ENCODE measurements around the gene ASIC1. TPM values are rescaled to one million over a fixed set of nuclear protein-coding genes. Genes with fewer than 3 reads are reported as not detected.

Gene ASIC1
- total RNA-seq, 1 donor, result 0.72 TPM

- H2AFZ ChIP-seq (ENCODE audit: low read length), result no peak overlapping the region
- DNase-seq (ENCODE audit: insufficient read length, low spot score, missing footprints), result no peak
- no peak overlapping the region for H3K4me2 ChIP-seq (ENCODE audit: insufficient read depth, low read length)
- no peaks in the 10 kb centered on the region for H3K9me3 ChIP-seq (ENCODE audit: low read depth, low read length)
- peaks cover 3% of the 10 kb centered on the region for H4K20me1 ChIP-seq (ENCODE audit: insufficient read depth, low read length)
- no peak for TF ChIP-seq CTCF (IDR thresholded peaks at IDR 0.05; ENCODE audit: extremely low read depth, low read depth, low read length)
- no peaks in the 10 kb centered on the region for H3K79me2 ChIP-seq (ENCODE audit: insufficient read depth, low read length)
- H3K4me1 ChIP-seq (ENCODE audit: insufficient read depth, low read length), result peaks cover 10% of the 10 kb centered on the region
- H3K36me3 ChIP-seq (ENCODE audit: insufficient read depth, low read length), result peaks cover 64% of the 10 kb centered on the region
- H3K27me3 ChIP-seq (ENCODE audit: insufficient read depth, low read length), result no peaks in the 10 kb centered on the region
- no peak overlapping the region for H3K4me3 ChIP-seq (ENCODE audit: insufficient read depth, low read length)
- no peak overlapping the region for H3K27ac ChIP-seq (ENCODE audit: low read depth, low read length)
These were observed 40.6 kb downstream of the ASIC1 start for GRCh38 chr12:50097952-50098351.

- H3K9me3 ChIP-seq (ENCODE audit: low read depth, low read length), result no peaks in the 10 kb centered on the region
- H3K4me1 ChIP-seq (ENCODE audit: insufficient read depth, low read length), result peaks cover 18% of the 10 kb centered on the region
- H2AFZ ChIP-seq (ENCODE audit: low read length), result no peak overlapping the region
- H3K27me3 ChIP-seq (ENCODE audit: insufficient read depth, low read length), result no peaks in the 10 kb centered on the region
- peak; percentile 90 for DNase-seq (ENCODE audit: insufficient read length, low spot score, missing footprints)
- H3K27ac ChIP-seq (ENCODE audit: low read depth, low read length), result no peak overlapping the region
- H3K79me2 ChIP-seq (ENCODE audit: insufficient read depth, low read length), result no peaks in the 10 kb centered on the region
- H3K36me3 ChIP-seq (ENCODE audit: insufficient read depth, low read length), result peaks cover 53% of the 10 kb centered on the region
- TF ChIP-seq CTCF (IDR thresholded peaks at IDR 0.05; ENCODE audit: extremely low read depth, low read depth, low read length), result no peak
- H4K20me1 ChIP-seq (ENCODE audit: insufficient read depth, low read length), result peaks cover 3% of the 10 kb centered on the region
- no peak overlapping the region for H3K4me2 ChIP-seq (ENCODE audit: insufficient read depth, low read length)
- H3K4me3 ChIP-seq (ENCODE audit: insufficient read depth, low read length), result no peak overlapping the region
These were observed 42.1 kb downstream of the ASIC1 start for GRCh38 chr12:50099302-50100008.

- H3K4me1 ChIP-seq (ENCODE audit: insufficient read depth, low read length), result peaks cover 18% of the 10 kb centered on the region
- H3K4me3 ChIP-seq (ENCODE audit: insufficient read depth, low read length), result no peak overlapping the region
- no peaks in the 10 kb centered on the region for H3K79me2 ChIP-seq (ENCODE audit: insufficient read depth, low read length)
- no peak for TF ChIP-seq CTCF (IDR thresholded peaks at IDR 0.05; ENCODE audit: extremely low read depth, low read depth, low read length)
- no peak overlapping the region for H3K27ac ChIP-seq (ENCODE audit: low read depth, low read length)
- H3K4me2 ChIP-seq (ENCODE audit: insufficient read depth, low read length), result no peak overlapping the region
- peaks cover 43% of the 10 kb centered on the region for H3K36me3 ChIP-seq (ENCODE audit: insufficient read depth, low read length)
- H3K27me3 ChIP-seq (ENCODE audit: insufficient read depth, low read length), result no peaks in the 10 kb centered on the region
- no peaks in the 10 kb centered on the region for H3K9me3 ChIP-seq (ENCODE audit: low read depth, low read length)
- H2AFZ ChIP-seq (ENCODE audit: low read length), result no peak overlapping the region
- H4K20me1 ChIP-seq (ENCODE audit: insufficient read depth, low read length), result peaks cover 3% of the 10 kb centered on the region
- DNase-seq (ENCODE audit: insufficient read length, low spot score, missing footprints), result no peak
These were observed 43.2 kb downstream of the ASIC1 start for GRCh38 chr12:50100561-50100960.

- Histone ChIP-seq H3K4me3 (ENCODE audit: insufficient read depth, low read length) (no peak overlapping the region), H3K4me2 (ENCODE audit: insufficient read depth, low read length) (no peak overlapping the region), H3K4me1 (ENCODE audit: insufficient read depth, low read length) (peaks cover 18% of the 10 kb centered on the region), H3K27ac (ENCODE audit: low read depth, low read length) (no peak overlapping the region), H3K27me3 (ENCODE audit: insufficient read depth, low read length) (no peaks in the 10 kb centered on the region), H2AFZ (ENCODE audit: low read length) (no peak overlapping the region), H3K36me3 (ENCODE audit: insufficient read depth, low read length) (peaks cover 32% of the 10 kb centered on the region), H3K9me3 (ENCODE audit: low read depth, low read length) (no peaks in the 10 kb centered on the region), H4K20me1 (ENCODE audit: insufficient read depth, low read length) (no peaks in the 10 kb centered on the region), H3K79me2 (ENCODE audit: insufficient read depth, low read length) (no peaks in the 10 kb centered on the region)
- TF ChIP-seq CTCF (IDR thresholded peaks at IDR 0.05; ENCODE audit: extremely low read depth, low read depth, low read length), result peak; percentile 58
- DNase-seq (ENCODE audit: insufficient read length, low spot score, missing footprints), result peak; percentile 90
These were observed 44.3 kb downstream of the ASIC1 start for GRCh38 chr12:50101663-50102062.
